NCI-H748 treated with DMSO at 0.1 percent for 48 hours (cell line): ENCODE data around the gene GRIP1.
A peak's percentile ranks its signal among the peaks of the same experiment; 100 is the strongest.

Experiments
- DNase-seq: peaks from one replicate; lab custom pipeline; 2025; lab: John Stamatoyannopoulos, UW

Gene GRIP1

DNA sequence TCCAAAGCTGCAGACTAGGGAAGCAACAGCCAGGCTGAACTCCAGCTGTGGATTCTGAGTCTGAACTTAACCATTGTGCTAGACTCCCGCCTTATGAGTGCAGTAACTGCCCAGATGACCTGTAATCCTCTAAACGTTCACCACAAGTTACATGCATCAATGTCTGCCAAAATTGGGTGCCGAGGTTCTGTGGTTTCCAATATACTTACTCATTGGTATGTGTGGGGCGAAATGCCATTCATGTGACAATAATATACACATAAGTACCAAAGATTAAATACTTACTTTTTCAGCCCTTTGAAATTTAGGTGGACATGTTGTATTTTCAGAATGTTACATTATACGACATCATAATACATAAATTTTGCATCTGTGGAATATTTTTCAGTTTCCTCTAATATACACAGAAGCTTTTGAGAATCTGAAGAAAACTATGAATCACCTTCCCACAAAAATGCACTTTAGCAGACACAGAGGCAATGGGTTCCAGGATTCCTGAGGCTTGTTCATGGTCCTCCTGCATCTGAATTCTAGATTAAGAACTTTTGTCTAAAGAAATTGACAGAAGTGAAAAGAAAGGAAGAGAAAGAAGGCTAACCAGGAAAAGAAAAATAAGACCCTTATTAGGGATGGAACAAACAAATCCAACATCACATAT, 31.7 kb downstream of the GRIP1 start:
- no peak for DNase-seq

DNA sequence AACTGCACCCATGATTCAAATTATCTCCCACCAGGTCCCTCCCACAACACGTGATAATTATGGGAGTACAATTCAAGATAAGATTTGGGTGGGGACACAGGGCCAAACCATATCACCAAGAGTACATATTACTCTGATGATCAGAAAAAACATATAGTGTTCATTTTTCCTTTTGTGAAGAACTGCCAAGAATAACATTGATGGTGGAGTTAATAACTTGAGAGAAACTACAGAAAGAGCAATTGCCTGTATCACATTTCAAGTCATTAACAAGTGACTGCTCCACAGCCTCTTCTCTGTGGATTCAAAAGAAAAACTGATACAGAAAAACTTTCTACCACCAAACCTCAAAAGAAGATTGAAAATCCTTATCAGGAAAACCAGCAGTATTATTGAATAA, 34.7 kb downstream of the GRIP1 start:
- DNase-seq: no peak

DNA sequence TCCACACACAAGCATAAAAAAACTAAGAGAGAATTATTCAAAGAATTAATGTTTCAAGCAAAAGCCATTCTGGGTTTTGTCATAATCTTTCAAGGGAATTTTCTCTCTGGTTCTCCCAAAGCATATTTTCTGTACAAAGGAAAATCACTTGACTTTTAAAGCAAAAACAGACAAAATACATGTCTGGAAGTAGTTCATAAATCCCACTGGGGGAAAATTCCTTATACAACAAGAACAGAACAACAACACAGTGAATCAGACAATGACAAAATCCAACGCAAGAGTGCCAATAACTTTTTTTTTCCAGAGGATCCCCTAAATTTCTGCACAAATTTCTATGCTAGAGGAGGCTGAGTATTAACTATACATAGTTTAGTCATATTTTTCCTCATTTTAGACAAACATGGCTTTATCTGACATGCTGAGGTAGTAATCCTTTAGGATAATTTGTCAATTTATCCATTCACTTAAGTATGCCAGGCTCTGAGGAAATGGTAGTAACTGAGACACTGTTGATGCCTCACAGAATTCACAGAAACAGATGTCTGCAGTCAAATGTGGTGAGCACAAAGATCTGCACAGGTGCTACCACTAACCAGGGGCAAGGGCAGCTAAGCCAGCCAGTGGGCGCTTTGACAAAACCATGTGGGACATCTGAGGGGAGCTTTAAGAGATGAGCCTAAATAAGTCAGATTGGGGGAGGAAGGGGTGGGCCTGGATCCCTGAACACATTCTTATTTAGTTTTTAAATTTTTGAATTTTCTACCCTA, 38.0 kb downstream of the GRIP1 start:
- DNase-seq: no peak

DNA sequence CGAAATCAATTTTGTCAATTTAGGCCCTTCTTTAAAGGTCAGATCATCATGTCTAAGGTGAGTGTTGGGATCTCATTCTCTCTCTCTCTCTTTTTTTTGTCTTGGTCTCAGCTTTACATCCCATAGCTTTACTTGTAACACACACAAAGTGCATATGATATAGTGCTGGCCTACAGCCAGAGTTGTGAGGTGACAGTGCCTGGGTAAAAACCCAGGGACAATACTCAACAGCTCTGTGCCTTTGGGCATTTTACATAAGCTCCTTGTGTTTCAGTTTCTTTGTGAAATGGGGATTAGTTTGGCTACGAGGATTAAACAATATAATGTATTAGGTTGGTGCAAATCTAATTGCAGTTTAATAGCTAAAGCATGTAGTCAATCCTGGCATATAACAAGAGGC, 40.2 kb downstream of the GRIP1 start:
- DNase-seq: no peak

DNA sequence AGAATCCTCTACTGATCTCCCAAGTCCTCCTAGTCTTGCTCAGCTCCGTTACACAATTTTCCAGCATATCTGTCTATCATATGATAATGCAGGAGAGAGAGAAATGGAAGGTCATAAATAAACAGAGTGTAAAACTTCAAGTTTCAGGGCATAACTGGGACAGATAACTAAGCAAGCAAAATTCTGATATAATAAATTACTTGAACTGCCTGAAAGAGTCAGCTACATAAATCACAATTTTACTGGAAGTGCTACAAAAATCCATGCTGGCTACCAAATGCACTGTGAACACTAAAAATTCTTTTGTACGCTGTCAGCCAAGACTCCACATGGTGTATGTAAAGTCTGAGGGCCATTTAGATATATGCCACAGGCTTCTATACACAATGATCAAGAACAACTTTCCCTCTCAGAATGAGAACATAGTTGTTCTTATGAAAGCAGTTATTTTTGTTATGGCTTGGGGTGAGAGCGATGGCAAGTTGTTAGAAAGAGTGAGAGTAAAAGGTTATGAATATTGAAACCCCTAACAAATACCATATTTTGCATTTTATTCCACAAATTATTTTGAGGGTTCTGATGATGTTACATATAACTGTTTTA, 41.1 kb downstream of the GRIP1 start:
- no peak for DNase-seq

DNA sequence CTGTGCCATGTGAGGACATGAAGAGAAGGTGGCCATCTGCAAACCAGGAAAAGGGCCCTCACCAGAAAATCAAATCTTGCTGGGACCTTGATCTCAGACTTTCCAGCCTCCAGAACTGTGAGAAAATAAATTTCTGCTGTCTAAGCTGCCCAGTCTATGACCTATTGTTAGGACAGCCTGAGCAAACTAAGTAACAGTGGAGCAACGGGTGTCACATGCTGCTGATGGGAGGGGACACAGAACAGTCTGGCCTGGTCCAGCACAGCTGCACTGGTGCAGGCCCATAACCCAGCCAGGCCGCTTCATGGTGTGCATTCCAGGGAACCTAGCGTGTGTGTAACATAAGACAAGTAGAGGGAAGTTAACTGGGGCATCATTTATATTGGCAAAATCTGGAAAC, 42.1 kb downstream of the GRIP1 start:
- DNase-seq: no peak

DNA sequence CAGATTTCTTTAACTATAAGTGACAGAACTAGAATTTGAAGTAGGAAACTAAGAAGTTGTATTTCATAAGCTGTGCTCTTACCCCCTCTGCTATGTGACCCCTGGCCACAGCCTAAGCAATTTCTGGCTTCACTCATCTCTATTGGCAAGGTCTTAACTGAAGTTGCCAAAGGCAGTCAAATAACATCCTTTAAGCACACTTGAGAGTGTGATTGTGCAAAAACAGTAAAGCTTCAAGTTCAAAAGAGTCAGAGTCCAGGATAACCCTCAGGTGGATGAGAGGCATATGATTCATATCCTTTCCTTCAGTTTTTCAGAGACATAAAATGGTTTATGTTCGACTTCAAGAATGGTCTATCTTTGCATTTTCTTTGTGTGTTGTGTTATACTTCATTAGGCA, 45.2 kb downstream of the GRIP1 start:
- no peak for DNase-seq

DNA sequence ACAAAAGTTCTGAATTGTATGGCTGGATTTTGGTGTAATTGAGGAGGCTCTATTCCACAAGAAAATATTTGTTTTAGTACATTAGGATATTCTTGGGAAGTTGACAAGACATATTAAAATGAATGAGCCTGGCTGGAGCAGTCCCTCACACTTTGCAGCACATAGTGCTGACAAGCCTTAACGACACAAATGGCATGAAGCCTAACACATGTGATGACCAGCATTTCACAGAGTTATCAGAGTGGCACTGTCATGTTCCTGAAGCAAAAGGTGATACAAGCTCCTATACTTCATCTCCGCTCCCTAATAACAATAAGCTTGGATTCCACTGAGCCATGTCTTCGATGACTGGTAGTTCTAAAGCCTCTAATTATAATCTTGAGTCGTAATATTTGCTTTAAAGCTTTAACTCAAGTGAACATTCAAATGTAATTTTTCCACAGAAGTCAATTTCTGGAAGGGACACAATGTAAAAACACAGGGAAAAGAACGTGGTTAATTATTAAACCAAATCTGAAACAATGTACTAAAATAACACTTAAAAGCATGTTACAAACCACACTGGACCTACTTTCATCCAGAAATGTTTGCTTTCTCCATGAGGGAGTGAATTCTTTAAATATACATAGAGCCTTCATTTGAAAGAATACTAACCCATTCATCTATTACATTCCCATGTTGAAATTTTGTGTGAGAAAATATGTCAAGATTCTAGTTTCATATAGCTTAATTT, 49.6 kb downstream of the GRIP1 start:
- DNase-seq: no peak

DNA sequence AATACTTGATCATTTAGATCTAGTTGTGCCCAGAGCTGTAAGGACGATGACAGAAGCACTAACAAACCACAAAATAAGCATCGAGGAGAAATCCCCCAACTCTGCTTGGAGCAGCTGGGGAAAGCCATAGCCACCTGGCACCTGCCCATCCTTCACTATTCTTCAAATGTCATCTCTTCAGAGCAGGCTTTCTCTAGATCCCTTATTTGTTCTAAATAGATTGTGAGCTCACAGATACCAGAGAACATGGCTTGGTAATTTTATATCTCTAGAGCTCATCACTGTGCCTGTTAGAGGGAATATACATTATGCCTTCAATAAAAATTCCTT, 50.9 kb downstream of the GRIP1 start:
- DNase-seq: no peak

DNA sequence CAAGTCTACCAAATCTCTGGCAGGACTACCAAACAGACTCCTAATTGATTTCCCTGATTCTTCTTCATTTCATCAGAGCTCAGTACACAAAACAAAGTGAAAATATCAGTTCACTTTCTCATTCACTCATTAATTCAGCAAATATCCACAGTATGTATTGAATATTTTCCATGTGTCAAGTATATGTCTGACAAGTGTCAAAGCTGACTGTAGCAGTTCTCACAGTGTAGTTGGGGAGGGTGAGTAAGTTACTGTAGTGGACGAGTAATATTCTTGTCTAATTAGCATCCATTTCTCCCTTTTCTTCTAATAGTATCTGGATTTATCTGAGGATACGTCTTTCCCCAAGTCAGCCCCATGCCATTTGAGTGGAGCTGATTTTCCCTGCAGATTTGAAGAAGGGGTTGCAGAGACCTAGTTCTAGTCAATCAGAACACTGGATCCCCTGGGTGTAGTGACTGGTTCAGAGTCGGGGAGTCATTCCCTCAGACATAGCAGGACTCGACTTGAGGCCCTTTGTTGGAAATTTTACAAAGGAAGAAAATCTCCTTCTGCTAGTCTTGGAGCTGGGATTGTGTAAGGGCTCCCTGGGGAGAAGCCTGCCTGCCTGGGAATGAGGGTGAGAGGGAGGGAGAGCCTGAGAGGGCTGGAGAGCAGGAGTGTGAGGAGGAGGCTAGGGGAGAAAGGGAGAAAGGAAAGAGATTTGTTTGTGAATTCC, 51.4 kb downstream of the GRIP1 start:
- no peak for DNase-seq

DNA sequence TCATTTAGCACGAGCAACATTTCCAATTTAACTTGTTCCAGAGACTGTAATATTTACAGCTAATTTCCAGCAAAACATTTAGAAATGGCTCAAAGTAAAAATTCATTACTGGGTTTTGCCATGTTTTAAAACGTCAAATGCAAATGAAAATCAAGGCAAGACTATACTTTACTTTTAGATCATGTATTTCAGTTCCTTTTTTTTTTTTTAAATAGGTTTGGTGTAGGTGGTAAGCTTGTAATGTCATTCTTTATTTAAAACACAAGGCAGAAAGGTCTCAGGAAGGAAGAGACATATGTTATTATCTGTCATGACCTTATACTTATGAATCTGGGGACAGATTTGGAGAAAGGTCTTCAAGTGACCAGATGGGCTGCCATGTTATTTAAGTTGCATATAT, 54.1 kb downstream of the GRIP1 start:
- no peak for DNase-seq

DNA sequence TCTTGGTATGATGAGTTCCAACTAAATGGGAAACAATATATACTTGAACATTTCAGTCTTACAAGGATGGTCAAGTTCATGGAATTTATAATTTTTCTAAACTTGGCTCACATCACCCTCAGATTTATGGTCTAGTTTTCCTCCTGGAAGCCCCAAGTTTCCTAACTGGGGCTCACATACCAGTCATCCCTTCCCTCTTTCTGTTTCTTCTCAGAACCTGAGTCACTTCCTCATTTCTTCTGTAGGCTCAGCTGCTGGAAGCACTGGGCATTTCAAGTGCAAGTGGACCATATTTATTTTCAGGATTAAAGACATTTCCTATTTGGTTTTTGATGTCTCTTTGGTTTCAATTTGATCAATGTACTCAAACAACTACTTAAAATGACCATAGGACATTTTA, 55.4 kb downstream of the GRIP1 start:
- DNase-seq: no peak

DNA sequence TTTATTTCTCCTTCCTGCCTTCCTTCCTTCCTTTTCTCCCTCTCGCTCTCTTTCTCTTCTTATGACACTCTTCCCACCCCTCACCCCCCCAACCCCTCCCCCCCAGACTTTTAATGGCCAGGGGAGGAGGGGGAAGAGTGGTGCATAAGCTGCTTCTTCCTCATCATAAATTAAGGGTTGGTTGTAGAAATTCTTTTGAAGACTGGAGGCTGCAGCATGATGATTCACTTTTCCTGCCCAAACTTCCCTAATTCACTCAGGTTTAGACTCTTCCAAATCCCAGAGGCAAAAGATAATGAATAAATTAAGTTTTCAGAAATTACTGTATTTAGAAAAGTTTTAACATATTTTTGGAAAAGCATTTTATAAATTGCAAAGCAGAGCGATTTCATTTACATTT, 58.2 kb downstream of the GRIP1 start:
- DNase-seq: no peak

DNA sequence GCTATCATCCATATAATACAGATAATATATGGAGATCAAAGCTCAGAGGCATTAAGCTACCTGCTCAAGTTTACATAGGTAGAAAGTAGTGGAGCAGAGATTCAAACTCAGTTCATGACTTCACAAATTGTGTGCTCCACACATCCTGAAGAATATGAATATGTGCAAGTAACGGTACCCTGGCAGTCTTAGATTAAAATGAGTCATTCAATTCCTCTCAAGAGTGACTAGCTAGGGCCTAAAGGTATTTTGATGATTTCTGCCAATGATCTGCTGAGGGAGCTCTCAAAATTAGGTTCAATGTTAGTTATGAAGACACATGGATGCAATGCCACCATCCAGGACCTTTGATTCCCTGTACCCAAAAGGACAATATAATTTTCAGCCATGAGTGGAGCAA, 58.9 kb downstream of the GRIP1 start:
- DNase-seq: no peak

DNA sequence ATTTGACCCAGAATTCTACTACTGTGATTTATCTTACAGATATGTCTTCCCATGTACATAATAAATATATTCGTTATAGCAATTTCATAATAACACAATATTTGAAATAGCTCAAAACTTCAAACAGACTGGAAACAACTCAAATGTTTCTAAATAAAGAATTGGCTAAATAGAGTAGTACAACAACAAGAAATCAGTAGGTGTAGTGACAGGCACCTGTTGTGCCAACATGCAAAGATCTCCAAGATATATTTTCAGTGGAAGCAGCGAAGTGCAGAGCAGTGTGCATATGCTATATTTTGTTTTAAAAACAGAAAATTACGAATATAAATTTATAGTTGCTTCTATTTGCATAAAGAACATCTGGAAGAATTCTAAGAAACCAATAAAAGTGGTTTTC, 60.9 kb downstream of the GRIP1 start:
- DNase-seq: no peak

DNA sequence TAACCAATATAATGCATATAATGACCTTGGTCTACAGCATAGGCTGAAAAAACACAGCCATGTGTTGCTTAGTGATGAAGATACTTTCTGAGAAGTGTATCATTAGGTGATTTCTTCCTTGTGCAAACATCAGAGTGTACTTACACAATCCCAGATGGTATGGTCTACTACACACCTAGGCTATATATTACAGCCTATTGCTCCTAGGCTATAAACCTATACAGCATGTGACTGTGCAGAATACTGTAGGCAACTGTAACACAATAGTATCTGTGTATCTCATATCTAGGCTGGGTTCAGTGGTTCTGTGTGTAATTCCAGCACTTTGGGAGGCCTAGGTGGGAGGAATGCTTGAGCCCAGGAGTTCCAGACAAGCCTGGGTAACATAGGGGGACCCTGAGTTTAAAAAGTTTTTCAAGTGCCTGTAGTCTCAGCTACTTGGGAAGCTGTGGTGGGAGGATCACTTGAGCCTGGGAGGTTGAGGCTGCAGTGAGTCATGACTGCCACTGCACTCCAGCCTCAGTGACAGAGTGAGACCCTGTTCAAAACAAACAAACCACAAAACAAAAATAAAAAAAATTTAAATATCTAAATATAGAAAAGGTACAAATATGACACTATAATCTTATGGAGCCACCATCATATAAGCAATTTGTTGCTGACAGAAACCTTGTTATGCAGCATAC, 66.6 kb downstream of the GRIP1 start:
- DNase-seq: no peak

DNA sequence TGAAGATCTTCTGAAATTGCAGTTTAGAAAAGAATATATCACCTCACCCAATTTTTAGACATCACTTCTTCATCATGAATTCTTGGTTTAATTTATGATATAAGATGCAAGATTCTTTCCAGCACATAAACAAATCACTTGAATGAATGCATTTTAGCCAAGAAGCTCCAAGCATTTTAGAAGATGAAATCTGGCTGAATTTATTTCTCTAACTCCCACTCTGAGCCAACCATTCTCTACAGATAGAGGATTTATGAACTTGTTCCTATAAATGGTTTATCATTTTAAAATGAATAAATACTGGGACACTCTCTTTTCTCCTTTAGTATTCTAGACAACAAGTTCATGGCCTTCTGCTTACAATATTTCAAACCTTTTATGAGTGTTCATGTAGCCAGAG, 71.7 kb downstream of the GRIP1 start:
- no peak for DNase-seq

DNA sequence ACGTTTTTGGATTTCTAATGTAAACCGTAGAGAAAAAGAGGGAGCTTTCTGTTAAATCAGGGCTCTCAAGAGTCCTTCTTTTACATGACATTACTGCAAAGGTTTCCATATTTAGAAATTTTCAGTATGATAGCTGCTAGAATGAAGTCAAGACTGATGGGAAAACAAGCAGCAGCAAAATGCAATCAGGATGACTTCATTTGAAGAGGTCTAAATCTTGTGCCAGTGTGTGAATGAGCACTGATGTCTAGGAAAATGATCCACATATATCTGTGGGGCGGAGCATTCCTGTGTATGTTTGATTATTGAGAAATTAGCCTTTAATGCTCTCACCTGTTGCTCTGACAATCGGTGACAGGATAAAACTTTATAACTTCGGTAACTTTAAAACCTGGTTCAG, 73.6 kb downstream of the GRIP1 start:
- DNase-seq: no peak

DNA sequence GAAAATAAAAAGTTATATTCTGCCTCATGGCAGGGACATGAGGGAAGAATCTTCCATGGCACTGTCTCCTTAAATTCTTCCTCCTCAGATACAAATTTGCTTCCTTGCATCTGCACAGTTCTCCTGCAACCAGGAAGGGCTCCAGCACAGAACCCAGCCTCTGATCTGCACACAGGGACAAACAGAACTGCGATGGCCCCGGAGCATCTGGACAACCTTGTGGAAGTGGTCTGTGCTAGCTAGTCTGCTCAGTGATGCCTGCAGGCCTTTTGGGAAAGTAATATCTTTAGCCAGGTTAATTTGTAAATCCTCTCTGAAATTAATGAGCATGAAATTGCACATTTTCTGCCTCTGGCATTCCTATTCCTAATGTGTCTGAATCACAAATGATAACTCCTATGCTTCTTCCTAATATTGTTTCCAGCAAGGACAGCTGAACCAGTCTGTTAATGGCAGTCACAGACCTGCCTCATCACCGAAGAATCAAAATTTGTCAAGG, 74.8 kb downstream of the GRIP1 start:
- DNase-seq: no peak

DNA sequence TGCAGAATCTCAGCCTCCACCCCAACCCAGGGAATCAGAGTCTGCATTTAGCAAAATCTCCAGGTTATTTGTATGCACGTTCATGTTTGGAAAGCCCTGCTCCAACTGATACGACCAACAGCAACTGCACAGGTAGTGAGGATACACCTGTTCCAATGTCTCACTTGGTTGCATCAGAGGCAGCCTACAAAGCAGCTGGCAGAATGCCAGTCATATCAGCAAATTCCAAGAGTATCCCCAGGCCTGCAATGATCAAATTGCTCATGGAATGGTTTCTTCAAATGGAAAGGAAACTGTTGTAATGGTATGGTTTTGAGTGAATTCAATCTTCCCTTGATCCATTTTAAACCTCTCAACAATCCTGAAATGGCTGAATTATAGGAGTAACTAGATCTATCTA, 75.4 kb downstream of the GRIP1 start:
- DNase-seq: peak; percentile 48

DNA sequence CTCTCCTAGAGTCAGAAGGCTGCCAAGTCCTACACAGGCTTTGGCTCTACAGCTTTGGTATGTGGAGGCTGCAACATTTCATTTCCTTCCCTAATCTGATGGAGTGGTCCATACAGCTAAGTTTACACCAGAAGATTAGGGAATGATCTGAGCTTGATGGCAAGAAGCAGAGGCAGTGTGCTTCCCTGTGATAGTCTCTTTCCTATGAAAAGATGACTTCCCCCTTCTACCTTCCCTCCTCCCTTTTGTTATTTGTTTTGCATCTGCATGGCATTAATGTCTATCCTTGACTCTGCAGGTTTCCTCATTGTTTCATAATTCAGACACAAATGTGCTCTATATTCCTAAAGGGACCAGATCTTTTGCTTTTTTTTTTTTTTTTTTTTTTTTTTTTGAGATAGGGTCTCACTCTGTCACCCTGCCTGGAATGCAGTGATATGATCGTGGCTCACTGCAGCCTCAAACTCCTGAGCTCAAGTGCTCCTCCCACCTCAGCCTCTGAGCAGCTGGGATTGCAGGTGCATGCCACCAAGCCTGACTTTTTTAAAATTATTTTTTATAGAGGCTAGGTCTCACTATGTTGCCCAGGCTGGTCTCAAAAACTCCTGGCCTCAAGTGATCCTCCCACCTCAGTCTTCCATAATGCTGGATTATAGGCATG, 76.3 kb downstream of the GRIP1 start:
- no peak for DNase-seq
